HG02884 (cell line): ENCODE results near the gene XCR1.

ENCODE experiments used
- ATAC-seq: cut with Tn5 transposase; IDR thresholded peaks from one replicate; pipeline ENCODE4 v1.9.1; 2021; ENCODE audit warnings: mild to moderate bottlenecking, moderate library complexity; ENCODE audit not compliant: unreplicated experiment

Gene XCR1

GRCh38 chr3:45984331-45985312, 42.7 kb downstream of the XCR1 start:
- ATAC-seq, result no peak

GRCh38 chr3:45983770-45984169, 43.5 kb downstream of the XCR1 start:
- no peak for ATAC-seq

- no peak for ATAC-seq
Measured at GRCh38 chr3:45981346-45982074, 45.8 kb downstream of the XCR1 start.

- ATAC-seq, result no peak
Measured at GRCh38 chr3:45980819-45981218, 46.5 kb downstream of the XCR1 start.

GRCh38 chr3:45980229-45980813, 47.0 kb downstream of the XCR1 start:
- ATAC-seq, result no peak

GRCh38 chr3:45979378-45979777, 47.9 kb downstream of the XCR1 start:
- ATAC-seq, result no peak

GRCh38 chr3:45978006-45978761, 49.1 kb downstream of the XCR1 start:
- no peak for ATAC-seq

- no peak for ATAC-seq
Measured at GRCh38 chr3:45976191-45977091, 50.8 kb downstream of the XCR1 start.

- no peak for ATAC-seq
Measured at GRCh38 chr3:45975686-45976085, 51.6 kb downstream of the XCR1 start.

GRCh38 chr3:45974686-45975085, 52.6 kb downstream of the XCR1 start:
- no peak for ATAC-seq

- no peak for ATAC-seq
Measured at GRCh38 chr3:45972534-45973402, 54.5 kb downstream of the XCR1 start.

- no peak for ATAC-seq
Measured at GRCh38 chr3:45969953-45970352, 57.3 kb downstream of the XCR1 start.

GRCh38 chr3:45969116-45969515, 58.2 kb downstream of the XCR1 start:
- ATAC-seq, result no peak

- no peak for ATAC-seq
Measured at GRCh38 chr3:45968706-45969105, 58.6 kb downstream of the XCR1 start.

- no peak for ATAC-seq
Measured at GRCh38 chr3:45968149-45968548, 59.1 kb downstream of the XCR1 start.

GRCh38 chr3:45967724-45968123, 59.6 kb downstream of the XCR1 start:
- no peak for ATAC-seq
